ENCODE measurements around the gene HIGD2A. TPM values are rescaled to one million over a fixed set of nuclear protein-coding genes. Genes with fewer than 3 reads are reported as not detected.

The HIGD2A gene
- total and polyA plus RNA-seq, 9 of the 15 experiments (the other 6 are each of a cell fraction or from before 2014, with no cell fraction given): 94.7 to 264 (median 163) TPM

DNA sequence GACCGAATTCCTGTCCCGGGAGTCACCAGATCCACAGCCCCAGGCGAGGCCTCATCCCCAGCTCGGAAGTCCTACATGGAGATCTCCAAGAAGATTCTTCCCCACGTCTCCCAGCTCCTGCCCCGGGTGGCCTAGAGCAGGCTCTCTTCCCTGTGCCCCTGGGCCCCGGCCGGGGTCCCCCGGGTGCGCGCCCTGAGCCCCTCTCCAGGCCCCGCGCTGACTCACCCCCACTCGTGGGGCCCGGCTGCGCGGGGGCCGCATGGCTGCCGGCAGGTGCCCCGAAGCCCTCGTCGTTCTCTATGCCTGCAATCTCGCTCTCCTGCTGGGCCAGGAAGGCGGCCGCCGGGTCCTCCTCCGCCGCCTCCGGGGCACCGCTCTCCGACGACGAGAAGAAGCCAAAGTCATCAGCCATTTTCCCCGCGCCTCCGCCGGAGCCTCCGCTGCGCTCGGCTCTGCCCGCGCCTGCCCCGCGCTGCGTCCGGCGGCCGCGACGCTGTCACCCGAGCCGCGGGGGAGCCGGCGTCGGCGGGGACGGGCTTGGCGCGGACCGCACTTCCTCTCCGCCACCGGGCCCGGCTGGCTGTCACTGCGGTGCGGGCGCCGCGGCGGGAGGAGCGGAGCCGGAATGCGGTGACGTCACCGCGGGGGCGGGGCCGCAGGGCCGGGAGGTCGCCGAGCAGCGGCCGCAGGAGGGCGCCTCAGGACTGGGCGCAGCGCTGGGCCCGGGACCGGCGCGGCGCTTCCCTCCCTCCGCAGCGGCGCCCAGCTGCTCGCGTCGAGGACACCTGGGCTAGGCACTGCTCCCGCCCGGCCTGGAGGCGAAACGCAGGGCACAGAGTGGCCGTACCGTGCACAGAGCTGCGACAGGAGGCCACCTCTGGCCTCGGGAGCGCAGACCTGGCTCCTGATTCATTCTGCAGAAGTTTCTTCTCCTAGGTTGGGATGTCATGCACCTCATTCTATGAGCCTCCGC is 27.7 kb downstream of the HIGD2A start, which contains the start of gene CLTB (continued):
- TF ChIP-seq, protein P1, sequence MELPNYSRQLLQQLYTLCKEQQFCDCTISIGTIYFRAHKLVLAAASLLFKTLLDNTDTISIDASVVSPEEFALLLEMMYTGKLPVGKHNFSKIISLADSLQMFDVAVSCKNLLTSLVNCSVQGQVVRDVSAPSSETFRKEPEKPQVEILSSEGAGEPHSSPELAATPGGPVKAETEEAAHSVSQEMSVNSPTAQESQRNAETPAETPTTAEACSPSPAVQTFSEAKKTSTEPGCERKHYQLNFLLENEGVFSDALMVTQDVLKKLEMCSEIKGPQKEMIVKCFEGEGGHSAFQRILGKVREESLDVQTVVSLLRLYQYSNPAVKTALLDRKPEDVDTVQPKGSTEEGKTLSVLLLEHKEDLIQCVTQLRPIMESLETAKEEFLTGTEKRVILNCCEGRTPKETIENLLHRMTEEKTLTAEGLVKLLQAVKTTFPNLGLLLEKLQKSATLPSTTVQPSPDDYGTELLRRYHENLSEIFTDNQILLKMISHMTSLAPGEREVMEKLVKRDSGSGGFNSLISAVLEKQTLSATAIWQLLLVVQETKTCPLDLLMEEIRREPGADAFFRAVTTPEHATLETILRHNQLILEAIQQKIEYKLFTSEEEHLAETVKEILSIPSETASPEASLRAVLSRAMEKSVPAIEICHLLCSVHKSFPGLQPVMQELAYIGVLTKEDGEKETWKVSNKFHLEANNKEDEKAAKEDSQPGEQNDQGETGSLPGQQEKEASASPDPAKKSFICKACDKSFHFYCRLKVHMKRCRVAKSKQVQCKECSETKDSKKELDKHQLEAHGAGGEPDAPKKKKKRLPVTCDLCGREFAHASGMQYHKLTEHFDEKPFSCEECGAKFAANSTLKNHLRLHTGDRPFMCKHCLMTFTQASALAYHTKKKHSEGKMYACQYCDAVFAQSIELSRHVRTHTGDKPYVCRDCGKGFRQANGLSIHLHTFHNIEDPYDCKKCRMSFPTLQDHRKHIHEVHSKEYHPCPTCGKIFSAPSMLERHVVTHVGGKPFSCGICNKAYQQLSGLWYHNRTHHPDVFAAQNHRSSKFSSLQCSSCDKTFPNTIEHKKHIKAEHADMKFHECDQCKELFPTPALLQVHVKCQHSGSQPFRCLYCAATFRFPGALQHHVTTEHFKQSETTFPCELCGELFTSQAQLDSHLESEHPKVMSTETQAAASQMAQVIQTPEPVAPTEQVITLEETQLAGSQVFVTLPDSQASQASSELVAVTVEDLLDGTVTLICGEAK (IDR thresholded peaks at IDR 0.05): no peak
- TF ChIP-seq, protein P1 (CRISPR knock-in tag; IDR thresholded peaks at IDR 0.05): no peak
- peak; percentile 79 for TF ChIP-seq E2F3 (CRISPR knock-in tag; IDR thresholded peaks at IDR 0.05)
- TF ChIP-seq, protein P2, sequence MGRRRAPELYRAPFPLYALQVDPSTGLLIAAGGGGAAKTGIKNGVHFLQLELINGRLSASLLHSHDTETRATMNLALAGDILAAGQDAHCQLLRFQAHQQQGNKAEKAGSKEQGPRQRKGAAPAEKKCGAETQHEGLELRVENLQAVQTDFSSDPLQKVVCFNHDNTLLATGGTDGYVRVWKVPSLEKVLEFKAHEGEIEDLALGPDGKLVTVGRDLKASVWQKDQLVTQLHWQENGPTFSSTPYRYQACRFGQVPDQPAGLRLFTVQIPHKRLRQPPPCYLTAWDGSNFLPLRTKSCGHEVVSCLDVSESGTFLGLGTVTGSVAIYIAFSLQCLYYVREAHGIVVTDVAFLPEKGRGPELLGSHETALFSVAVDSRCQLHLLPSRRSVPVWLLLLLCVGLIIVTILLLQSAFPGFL (CRISPR knock-in tag; IDR thresholded peaks at IDR 0.05): no peak
- TF ChIP-seq MED1 (CRISPR knock-in tag; IDR thresholded peaks at IDR 0.05; ENCODE audit: borderline replicate concordance): no peak
- no peak for TF ChIP-seq IFI16 (CRISPR knock-in tag; IDR thresholded peaks at IDR 0.05)
- TF ChIP-seq, protein P3, sequence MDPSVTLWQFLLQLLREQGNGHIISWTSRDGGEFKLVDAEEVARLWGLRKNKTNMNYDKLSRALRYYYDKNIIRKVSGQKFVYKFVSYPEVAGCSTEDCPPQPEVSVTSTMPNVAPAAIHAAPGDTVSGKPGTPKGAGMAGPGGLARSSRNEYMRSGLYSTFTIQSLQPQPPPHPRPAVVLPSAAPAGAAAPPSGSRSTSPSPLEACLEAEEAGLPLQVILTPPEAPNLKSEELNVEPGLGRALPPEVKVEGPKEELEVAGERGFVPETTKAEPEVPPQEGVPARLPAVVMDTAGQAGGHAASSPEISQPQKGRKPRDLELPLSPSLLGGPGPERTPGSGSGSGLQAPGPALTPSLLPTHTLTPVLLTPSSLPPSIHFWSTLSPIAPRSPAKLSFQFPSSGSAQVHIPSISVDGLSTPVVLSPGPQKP (CRISPR knock-in tag; IDR thresholded peaks at IDR 0.05): no peak
- peak in 1 of 2 experiments; percentile 28; a peak in 1 of 3 replicates for TF ChIP-seq CBX3 (IDR thresholded peaks at IDR 0.05; ENCODE audit: borderline replicate concordance in 1 of 2, low read length in 2 of 2)
- TF ChIP-seq TEAD1 (CRISPR knock-in tag; IDR thresholded peaks at IDR 0.05): peak in 1 of 2 experiments; percentile 99; a peak in 2 of 4 replicates
- TF ChIP-seq SPI1 (IDR thresholded peaks at IDR 0.05; ENCODE audit: borderline replicate concordance, low read depth, low read length): peak; percentile 89
- TF ChIP-seq GTF2E2 (tag; IDR thresholded peaks at IDR 0.05): no peak
- TF ChIP-seq, protein P4, sequence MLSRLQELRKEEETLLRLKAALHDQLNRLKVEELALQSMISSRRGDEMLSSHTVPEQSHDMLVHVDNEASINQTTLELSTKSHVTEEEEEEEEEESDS (CRISPR knock-in tag; IDR thresholded peaks at IDR 0.05): no peak
- peak; percentile 49; the same call in 1 of the 2 replicates for TF ChIP-seq SOX6 (IDR thresholded peaks at IDR 0.05)
- TF ChIP-seq DDX20 (tag; IDR thresholded peaks at IDR 0.05; ENCODE audit: low read depth): no peak
